Tibial artery (tissue), 4 donors: ENCODE measurements around the gene LDLRAD3.

ENCODE experiments used
- DNase-seq, 2 donors: peaks; one replicate each; pipeline ENCODE4 v3.0.0-alpha.2; 2019
- H3K27ac ChIP-seq, 2 donors: fragments of 200-600 bp; sonication (generic) in 1 of 2; 1 replicate in 1 of 2; 2 replicates in 1 of 2; pipeline ENCODE4 v1.5.1; 2018 to 2019; ENCODE audit warnings: mild to moderate bottlenecking in 1 of 2
- H3K27me3 ChIP-seq, 2 donors: fragments of 200-600 bp; sonication (generic) in 1 of 2; one replicate each; pipeline versions ENCODE4 v1.5.1 to v1.6.0; 2016 to 2019
- H3K36me3 ChIP-seq, 3 donors: fragments of 200-600 bp; sonication (generic) in 2 of 3; one replicate each; pipeline ENCODE4 v1.5.1; 2016 to 2019; ENCODE audit warnings: mild to moderate bottlenecking in 2 of 3
- H3K4me1 ChIP-seq, 4 donors: fragments of 200-600 bp; sonication (generic) in 2 of 4; 1 replicate in 3 of 4; 2 replicates in 1 of 4; pipeline ENCODE4 v1.5.1; 2016 to 2019
- H3K4me3 ChIP-seq, 2 donors: fragments of 200-600 bp; sonication (generic) in 1 of 2; 1 replicate in 1 of 2; 2 replicates in 1 of 2; pipeline ENCODE4 v1.5.1; 2018 to 2019; ENCODE audit warnings: mild to moderate bottlenecking in 2 of 2
- H3K9me3 ChIP-seq, 3 donors: fragments of 200-600 bp; sonication (generic) in 1 of 3; one replicate each; pipeline ENCODE4 v1.5.1; 2016 to 2019
- intact Hi-C: fragments of 100-400 bp; cut with DNase I; formaldehyde crosslinking; loops from one replicate; pipeline ENCODE4 v1.15.0; 2023; ENCODE audit warnings: low total_unique reads
- TF ChIP-seq, protein P1 (sequence below), 2 experiments: fragments of 200-600 bp in 1 of 2; fragments of 450-650 bp in 1 of 2; IDR thresholded peaks; one replicate each; pipeline ENCODE4 v1.5.1; 2017 to 2019; ENCODE audit warnings: antibody characterized with exemption in 2 of 2, mild to moderate bottlenecking in 1 of 2, moderate library complexity in 1 of 2

The LDLRAD3 gene

DNA sequence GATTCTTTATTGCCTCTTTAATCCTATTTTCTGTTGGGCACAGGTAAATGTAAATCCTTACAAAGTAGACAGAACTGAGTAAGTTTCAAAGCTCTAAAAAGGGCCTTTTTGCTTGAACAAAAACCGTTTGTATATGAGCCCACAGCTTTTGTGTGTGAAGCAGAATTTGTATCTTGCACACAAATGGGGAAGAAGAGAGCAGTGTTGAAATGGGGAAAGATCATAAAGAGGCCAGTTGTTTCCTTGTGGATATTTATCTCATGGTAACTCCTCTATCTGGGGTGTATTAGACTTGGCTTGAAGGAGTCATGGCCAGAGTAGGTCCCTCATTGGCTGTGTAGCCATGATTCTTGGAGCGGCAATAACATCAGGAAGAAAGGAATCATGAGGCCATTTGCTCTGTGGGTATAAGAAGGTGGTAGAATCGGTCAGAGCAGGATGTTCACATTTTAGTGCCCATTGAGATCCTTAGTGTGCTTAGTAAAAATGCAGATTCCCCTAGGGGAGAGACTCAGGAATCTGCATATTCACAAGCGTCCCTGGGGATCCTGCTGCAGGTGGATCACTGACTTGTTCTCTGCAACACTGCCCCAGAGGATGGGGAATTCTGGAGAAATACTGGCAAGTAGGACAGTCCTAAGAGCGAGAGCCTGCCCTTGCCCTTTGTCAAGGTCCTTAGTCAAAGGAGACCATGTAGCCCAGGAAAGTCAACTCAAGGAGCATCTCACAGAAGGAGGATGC, 126.5 kb downstream of the LDLRAD3 start:
- H3K4me3 ChIP-seq, result no peak overlapping the region
- H3K9me3 ChIP-seq, result peaks cover 0 to 9% (median 0%) of the 10 kb centered on the region in 3 donors
- H3K4me1 ChIP-seq, result no peaks in the 10 kb centered on the region
- no peaks in the 10 kb centered on the region for H3K36me3 ChIP-seq
- no peaks in the 10 kb centered on the region for H3K27me3 ChIP-seq
- no peak overlapping the region for H3K27ac ChIP-seq
- TF ChIP-seq, protein P1, sequence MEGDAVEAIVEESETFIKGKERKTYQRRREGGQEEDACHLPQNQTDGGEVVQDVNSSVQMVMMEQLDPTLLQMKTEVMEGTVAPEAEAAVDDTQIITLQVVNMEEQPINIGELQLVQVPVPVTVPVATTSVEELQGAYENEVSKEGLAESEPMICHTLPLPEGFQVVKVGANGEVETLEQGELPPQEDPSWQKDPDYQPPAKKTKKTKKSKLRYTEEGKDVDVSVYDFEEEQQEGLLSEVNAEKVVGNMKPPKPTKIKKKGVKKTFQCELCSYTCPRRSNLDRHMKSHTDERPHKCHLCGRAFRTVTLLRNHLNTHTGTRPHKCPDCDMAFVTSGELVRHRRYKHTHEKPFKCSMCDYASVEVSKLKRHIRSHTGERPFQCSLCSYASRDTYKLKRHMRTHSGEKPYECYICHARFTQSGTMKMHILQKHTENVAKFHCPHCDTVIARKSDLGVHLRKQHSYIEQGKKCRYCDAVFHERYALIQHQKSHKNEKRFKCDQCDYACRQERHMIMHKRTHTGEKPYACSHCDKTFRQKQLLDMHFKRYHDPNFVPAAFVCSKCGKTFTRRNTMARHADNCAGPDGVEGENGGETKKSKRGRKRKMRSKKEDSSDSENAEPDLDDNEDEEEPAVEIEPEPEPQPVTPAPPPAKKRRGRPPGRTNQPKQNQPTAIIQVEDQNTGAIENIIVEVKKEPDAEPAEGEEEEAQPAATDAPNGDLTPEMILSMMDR (IDR thresholded peaks at IDR 0.05), result no peak
- no peak for DNase-seq
- intact Hi-C loops, result no loop called here

DNA sequence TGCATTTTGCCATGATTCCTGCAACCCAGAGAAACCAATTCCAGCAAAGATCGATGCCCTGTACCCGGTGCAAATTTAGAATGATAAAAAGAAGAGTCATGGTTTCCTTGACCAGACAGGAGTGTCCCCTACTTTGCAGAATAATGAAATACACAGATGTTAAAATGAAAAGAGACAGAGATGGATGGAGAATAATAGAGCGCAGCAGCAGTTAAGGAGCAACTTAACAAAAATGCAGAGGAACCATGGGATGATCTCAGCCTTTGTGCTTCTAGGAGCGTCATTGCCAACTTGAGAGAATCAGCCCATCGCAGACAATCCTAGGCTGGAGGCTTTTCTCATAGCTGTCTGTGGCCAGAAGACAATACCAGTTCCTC, 127.1 kb downstream of the LDLRAD3 start:
- Histone ChIP-seq H3K9me3 (peaks cover 0 to 12% (median 0%) of the 10 kb centered on the region in 3 donors), H3K27ac (no peak overlapping the region), H3K27me3 (no peaks in the 10 kb centered on the region), H3K36me3 (no peaks in the 10 kb centered on the region), H3K4me1 (no peaks in the 10 kb centered on the region), H3K4me3 (no peak overlapping the region)
- intact Hi-C loops, result no loop called here
- DNase-seq, result no peak
- TF ChIP-seq, protein P1 (IDR thresholded peaks at IDR 0.05), result no peak

DNA sequence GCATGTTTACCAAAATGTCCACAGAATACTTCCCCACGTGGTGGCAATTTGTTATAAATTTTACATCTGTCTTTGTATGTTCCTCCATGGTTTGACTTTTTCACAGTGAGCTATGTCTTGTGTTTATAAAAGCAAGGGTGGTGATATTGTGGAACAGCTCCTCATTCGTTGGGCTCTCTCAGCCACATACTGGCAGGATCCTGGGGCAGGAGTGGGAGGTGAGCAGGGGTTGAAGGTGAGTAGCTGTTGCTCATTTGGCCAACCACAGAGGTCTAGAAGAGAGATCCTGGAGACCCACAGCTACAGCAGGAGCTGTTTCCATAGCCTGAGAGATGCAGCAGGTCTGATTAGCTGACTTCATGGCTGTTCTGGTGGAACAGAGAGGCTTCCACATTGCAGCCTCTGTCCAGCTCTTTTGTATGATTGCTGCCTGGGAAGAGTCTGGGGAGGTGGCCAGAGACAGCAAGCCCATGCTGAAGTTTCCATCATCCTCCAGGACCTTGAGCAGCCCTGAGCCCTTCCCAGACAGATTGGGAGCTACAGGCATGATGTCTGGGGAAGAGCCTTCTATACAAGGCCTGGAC, 128.1 kb downstream of the LDLRAD3 start:
- Histone ChIP-seq H3K27ac (no peak overlapping the region), H3K4me1 (no peaks in the 10 kb centered on the region), H3K4me3 (no peak overlapping the region), H3K9me3 (peaks cover 0 to 4% (median 0%) of the 10 kb centered on the region in 3 donors), H3K27me3 (no peaks in the 10 kb centered on the region), H3K36me3 (no peaks in the 10 kb centered on the region)
- TF ChIP-seq, protein P1 (IDR thresholded peaks at IDR 0.05), result no peak
- intact Hi-C loops, result no loop called here
- DNase-seq, result no peak

GRCh38 chr11:36073411-36074203, 129.7 kb downstream of the LDLRAD3 start:
- no peak for DNase-seq
- Histone ChIP-seq H3K4me1 (no peaks in the 10 kb centered on the region), H3K27ac (no peak overlapping the region), H3K4me3 (no peak overlapping the region), H3K9me3 (peaks cover 0 to 4% (median 0%) of the 10 kb centered on the region in 3 donors), H3K36me3 (no peaks in the 10 kb centered on the region), H3K27me3 (no peaks in the 10 kb centered on the region)
- intact Hi-C loops, result no loop called here
- TF ChIP-seq, protein P1 (IDR thresholded peaks at IDR 0.05), result no peak

GRCh38 chr11:36074941-36075431, 131.1 kb downstream of the LDLRAD3 start:
- intact Hi-C loops, result no loop called here
- H3K9me3 ChIP-seq, result peaks cover 0 to 4% (median 0%) of the 10 kb centered on the region in 3 donors
- no peak overlapping the region for H3K27ac ChIP-seq
- TF ChIP-seq, protein P1 (IDR thresholded peaks at IDR 0.05), result no peak
- no peaks in the 10 kb centered on the region for H3K4me1 ChIP-seq
- H3K27me3 ChIP-seq, result no peaks in the 10 kb centered on the region
- no peak for DNase-seq
- H3K36me3 ChIP-seq, result no peaks in the 10 kb centered on the region
- no peak overlapping the region for H3K4me3 ChIP-seq
